ENCODE measurements around the gene NIPAL3.
"Not testable (repeated sequence)": the region's sequence is repeated elsewhere in the genome, so short reads cannot be mapped to it uniquely, and the experiment has no call there.

The NIPAL3 gene

GRCh38 chr1:24451746-24452145 is 36.1 kb downstream of the NIPAL3 start:
- in situ Hi-C loops (cut with HindIII; ENCODE audit: low sequenced_read_pairs), result no loop called here

- in situ Hi-C loops (cut with HindIII; ENCODE audit: low sequenced_read_pairs), result no loop called here
Measured at GRCh38 chr1:24452922-24453485, 37.4 kb downstream of the NIPAL3 start.

GRCh38 chr1:24454673-24455072 is 39.1 kb downstream of the NIPAL3 start:
- in situ Hi-C loops (cut with HindIII; ENCODE audit: low sequenced_read_pairs), result no loop called here

GRCh38 chr1:24455272-24455671 is 39.7 kb downstream of the NIPAL3 start:
- in situ Hi-C loops (cut with HindIII; ENCODE audit: low sequenced_read_pairs), result no loop called here

GRCh38 chr1:24457866-24458265 is 42.3 kb downstream of the NIPAL3 start:
- in situ Hi-C loops (cut with HindIII; ENCODE audit: low sequenced_read_pairs), result no loop called here

- in situ Hi-C loops (cut with HindIII; ENCODE audit: low sequenced_read_pairs), result no loop called here
Measured at GRCh38 chr1:24459551-24460266, 44.1 kb downstream of the NIPAL3 start.

- in situ Hi-C loops (cut with HindIII; ENCODE audit: low sequenced_read_pairs), result not testable (repeated sequence)
Measured at GRCh38 chr1:24462128-24462527, 46.5 kb downstream of the NIPAL3 start.

GRCh38 chr1:24463776-24464735 is 48.5 kb downstream of the NIPAL3 start:
- in situ Hi-C loops (cut with HindIII; ENCODE audit: low sequenced_read_pairs), result no loop called here

GRCh38 chr1:24465099-24465498 is 49.5 kb downstream of the NIPAL3 start:
- in situ Hi-C loops (cut with HindIII; ENCODE audit: low sequenced_read_pairs), result no loop called here

- in situ Hi-C loops (cut with HindIII; ENCODE audit: low sequenced_read_pairs), result no loop called here
Measured at GRCh38 chr1:24465638-24466037, 50.0 kb downstream of the NIPAL3 start.

GRCh38 chr1:24468685-24469316 is 53.2 kb downstream of the NIPAL3 start:
- in situ Hi-C loops (cut with HindIII; ENCODE audit: low sequenced_read_pairs), result no loop called here

- in situ Hi-C loops (cut with HindIII; ENCODE audit: low sequenced_read_pairs), result no loop called here
Measured at GRCh38 chr1:24470592-24470991, 55.0 kb downstream of the NIPAL3 start.

GRCh38 chr1:24472527-24473251 is 57.1 kb downstream of the NIPAL3 start:
- in situ Hi-C loops (cut with HindIII; ENCODE audit: low sequenced_read_pairs), result no loop called here

GRCh38 chr1:24474193-24474592 is 58.6 kb downstream of the NIPAL3 start:
- in situ Hi-C loops (cut with HindIII; ENCODE audit: low sequenced_read_pairs), result no loop called here

GRCh38 chr1:24475700-24476099 is 60.1 kb downstream of the NIPAL3 start:
- in situ Hi-C loops (cut with HindIII; ENCODE audit: low sequenced_read_pairs), result no loop called here

GRCh38 chr1:24476571-24476970 is 61.0 kb downstream of the NIPAL3 start:
- in situ Hi-C loops (cut with HindIII; ENCODE audit: low sequenced_read_pairs), result no loop called here

- in situ Hi-C loops (cut with HindIII; ENCODE audit: low sequenced_read_pairs), result no loop called here
Measured at GRCh38 chr1:24477309-24477708, 61.7 kb downstream of the NIPAL3 start.

- in situ Hi-C loops (cut with HindIII; ENCODE audit: low sequenced_read_pairs), result no loop called here
Measured at GRCh38 chr1:24481101-24481500, 65.5 kb downstream of the NIPAL3 start.

GRCh38 chr1:24481843-24482610 is 66.4 kb downstream of the NIPAL3 start:
- in situ Hi-C loops (cut with HindIII; ENCODE audit: low sequenced_read_pairs), result no loop called here

- in situ Hi-C loops (cut with HindIII; ENCODE audit: low sequenced_read_pairs), result no loop called here
Measured at GRCh38 chr1:24483441-24483840, 67.8 kb downstream of the NIPAL3 start.

Measured in DLD1 (cell line).